H9 (cell line): Measurements from ENCODE around the gene HOGA1. TPM values are rescaled to one million over a fixed set of nuclear protein-coding genes. Genes with fewer than 3 reads are reported as not detected.

Experiments
- DNase-seq: peaks from one replicate; pipeline ENCODE4 v3.0.0-alpha.2; 2017
- H2AFZ ChIP-seq: one replicate; pipeline ENCODE4 v1.6.1; 2013; ENCODE audit warnings: mild to moderate bottlenecking, low read length, control low read depth, moderate library complexity
- H2AK5ac ChIP-seq: 2 replicates; pipeline ENCODE4 v1.6.1; 2013; ENCODE audit warnings: low read length, control low read depth, mixed read lengths; ENCODE audit not compliant: insufficient read length
- H2BK120ac ChIP-seq: one replicate; pipeline ENCODE4 v1.6.1; 2013; ENCODE audit warnings: low read depth, mild to moderate bottlenecking, low read length, control low read depth, inconsistent platforms; ENCODE audit not compliant: poor library complexity, severe bottlenecking
- H2BK12ac ChIP-seq: 2 replicates; pipeline ENCODE4 v1.6.1; 2013; ENCODE audit warnings: low read length, control low read depth, mixed read lengths, low read depth; ENCODE audit not compliant: insufficient read length
- H2BK15ac ChIP-seq: 2 replicates; pipeline ENCODE4 v1.6.1; 2013; ENCODE audit warnings: low read depth, low read length, control low read depth
- H2BK20ac ChIP-seq: one replicate; pipeline ENCODE4 v1.6.1; 2013; ENCODE audit warnings: low read depth, mild to moderate bottlenecking, low read length, control low read depth, inconsistent platforms; ENCODE audit not compliant: poor library complexity, severe bottlenecking
- H2BK5ac ChIP-seq: 2 replicates; pipeline ENCODE4 v1.6.1; 2013; ENCODE audit warnings: low read length, control low read depth, mixed read lengths; ENCODE audit not compliant: insufficient read length
- H3K14ac ChIP-seq: 2 replicates; pipeline ENCODE4 v1.6.1; 2013; ENCODE audit warnings: low read length, control low read depth; ENCODE audit not compliant: insufficient read depth
- H3K18ac ChIP-seq: 2 replicates; pipeline ENCODE4 v1.6.1; 2013; ENCODE audit warnings: low read depth, mild to moderate bottlenecking, mixed read lengths, low read length, control low read depth; ENCODE audit not compliant: insufficient read length
- H3K23ac ChIP-seq: 2 replicates; pipeline ENCODE4 v1.6.1; 2013; ENCODE audit warnings: low read length, control low read depth, mixed read lengths, low read depth; ENCODE audit not compliant: insufficient read length
- H3K23me2 ChIP-seq: 2 replicates; pipeline ENCODE4 v1.6.1; 2013; ENCODE audit warnings: low read depth, mild to moderate bottlenecking, mixed read lengths, low read length, control low read depth; ENCODE audit not compliant: insufficient read length, poor library complexity, severe bottlenecking
- H3K27ac ChIP-seq: 2 replicates; pipeline ENCODE4 v1.5.1; 2013; ENCODE audit warnings: low read length, control low read depth, mixed read lengths, low read depth; ENCODE audit not compliant: insufficient read length
- H3K27me3 ChIP-seq: 2 replicates; pipeline ENCODE4 v1.6.1; 2013; ENCODE audit warnings: low read length, control low read depth, inconsistent platforms; ENCODE audit not compliant: insufficient read depth
- H3K4ac ChIP-seq: 2 replicates; pipeline ENCODE4 v1.6.1; 2013; ENCODE audit warnings: low read depth, mild to moderate bottlenecking, control low read depth, inconsistent platforms, low read length, moderate library complexity
- H3K4me1 ChIP-seq: 2 replicates; pipeline ENCODE4 v1.6.1; 2013; ENCODE audit warnings: low read length, control low read depth, inconsistent platforms; ENCODE audit not compliant: insufficient read depth
- H3K4me2 ChIP-seq: 2 replicates; pipeline ENCODE4 v1.6.1; 2013; ENCODE audit warnings: low read length, control low read depth, mixed read lengths; ENCODE audit not compliant: insufficient read length, insufficient read depth
- H3K56ac ChIP-seq: 2 replicates; pipeline ENCODE4 v1.6.1; 2013; ENCODE audit warnings: low read depth, mild to moderate bottlenecking, mixed read lengths, low read length, control low read depth; ENCODE audit not compliant: insufficient read length
- H3K79me1 ChIP-seq: 2 replicates; pipeline ENCODE4 v1.6.1; 2013; ENCODE audit warnings: low read depth, mild to moderate bottlenecking, moderate library complexity, low read length, control low read depth, inconsistent platforms; ENCODE audit not compliant: insufficient read depth, poor library complexity, severe bottlenecking
- H3K79me2 ChIP-seq: 2 replicates; pipeline ENCODE4 v1.6.1; 2013; ENCODE audit warnings: low read length, control low read depth, inconsistent platforms; ENCODE audit not compliant: insufficient read depth
- H3K9ac ChIP-seq: 2 replicates; pipeline ENCODE4 v1.6.1; 2013; ENCODE audit warnings: low read length, control low read depth, mixed read lengths; ENCODE audit not compliant: insufficient read length; ENCODE audit errors: extremely low read depth
- H3K9me3 ChIP-seq: one replicate; pipeline ENCODE4 v1.6.1; 2013; ENCODE audit warnings: low read depth, low read length, inconsistent platforms; ENCODE audit not compliant: control insufficient read depth
- H3T11ph ChIP-seq: one replicate; pipeline ENCODE4 v1.6.1; 2013; ENCODE audit warnings: mild to moderate bottlenecking, low read length, control low read depth, inconsistent platforms
- H4K20me1 ChIP-seq: one replicate; pipeline ENCODE4 v1.6.1; 2013; ENCODE audit not compliant: control insufficient read depth, insufficient read length, insufficient read depth
- H4K5ac ChIP-seq: 2 replicates; pipeline ENCODE4 v1.6.1; 2013; ENCODE audit warnings: low read depth, mild to moderate bottlenecking, mixed read lengths, low read length, control low read depth; ENCODE audit not compliant: insufficient read length
- H4K8ac ChIP-seq: replicated peaks from 2 replicates; pipeline ENCODE4 v1.6.1; 2013; ENCODE audit warnings: low read length, control low read depth, mixed read lengths, low read depth; ENCODE audit not compliant: insufficient read length
- H4K91ac ChIP-seq: 2 replicates; pipeline ENCODE4 v1.6.1; 2013; ENCODE audit warnings: low read depth, mild to moderate bottlenecking, moderate library complexity, mixed read lengths, low read length, control low read depth; ENCODE audit not compliant: insufficient read length
- H3K27ac Mint-ChIP-seq, 3 experiments: 2 replicates in 2 of 3; 3 replicates in 1 of 3; pipeline ENCODE4 v1.8.0; 2020 to 2021; ENCODE audit warnings: mixed read lengths in 3 of 3, mild to moderate bottlenecking in 1 of 3, moderate library complexity in 1 of 3
- H3K27me3 Mint-ChIP-seq: 2 replicates; pipeline ENCODE4 v1.8.0; 2021; ENCODE audit warnings: low read depth, mild to moderate bottlenecking, moderate library complexity, mixed read lengths
- H3K36me3 Mint-ChIP-seq, 3 experiments: 2 replicates in 2 of 3; 3 replicates in 1 of 3; pipeline ENCODE4 v1.8.0; 2020 to 2021; ENCODE audit warnings: low read depth in 3 of 3, mixed read lengths in 3 of 3; ENCODE audit not compliant: insufficient read depth in 1 of 3
- H3K4me1 Mint-ChIP-seq, 2 experiments: 2 replicates each; pipeline ENCODE4 v1.8.0; 2020; ENCODE audit warnings: mixed read lengths in 2 of 2
- H3K4me3 Mint-ChIP-seq, 2 experiments: 2 replicates in 1 of 2; 3 replicates in 1 of 2; pipeline ENCODE4 v1.8.0; 2020 to 2021; ENCODE audit warnings: mild to moderate bottlenecking in 2 of 2, mixed read lengths in 2 of 2, moderate library complexity in 1 of 2
- H3K9me3 Mint-ChIP-seq, 2 experiments: 2 replicates in 1 of 2; 3 replicates in 1 of 2; pipeline ENCODE4 v1.8.0; 2020; ENCODE audit warnings: mild to moderate bottlenecking in 2 of 2, mixed read lengths in 2 of 2, moderate library complexity in 1 of 2
- CTCF ChIP-seq: fragments of 200-600 bp; sonication (generic); conservative IDR thresholded peaks from 3 replicates; pipeline ENCODE4 v1.8.0; 2021; ENCODE audit warnings: antibody characterized with exemption, mild to moderate bottlenecking
- WGBS: extraction: QIAGEN DNeasy Blood & Tissue Kit; methylation state at CpG from one replicate; pipeline ENCODE4 v1.1.7; 2013; ENCODE audit warnings: missing lambda C conversion rate, low lambda C conversion rate, mixed read lengths; ENCODE audit not compliant: insufficient read length; ENCODE audit errors: extremely low coverage; 5-methylcytosine and 5-hydroxymethylcytosine counted together
- total RNA-seq: library from RNA; stranded (reverse); gene quantifications from 2 replicates; pipeline ENCODE4 v1.2.1, GENCODE V29; 2021

The HOGA1 gene
- total RNA-seq, 1 experiment from 2014 or later: 0.79 TPM

- H3K4me3 Mint-ChIP-seq: no peak overlapping the region
- no peaks in the 10 kb centered on the region for H3K79me1 ChIP-seq
- H3K4me1 ChIP-seq: no peaks in the 10 kb centered on the region
Measured at GRCh38 chr10:97582169-97582568, 2.0 kb upstream of the HOGA1 start.

More at GRCh38 chr10:97582169-97582568, 2.0 kb upstream of the HOGA1 start:
- no peak overlapping the region for H2BK15ac ChIP-seq
- no peak overlapping the region for H4K8ac ChIP-seq
- H3K27ac Mint-ChIP-seq: no peak overlapping the region; a peak in 1 of 7 replicates
- H2BK12ac ChIP-seq: no peak overlapping the region
- no peaks in the 10 kb centered on the region for H3K27me3 ChIP-seq
- H4K5ac ChIP-seq: no peak overlapping the region
- WGBS: no CpG with 5 or more reads among the region's 8 CpGs
- no peaks in the 10 kb centered on the region for H3K23me2 ChIP-seq
- H3K9me3 ChIP-seq: no peaks in the 10 kb centered on the region
- H3K27me3 Mint-ChIP-seq: peaks cover 2% of the 10 kb centered on the region; the same call in 1 of the 2 replicates
- H3K36me3 Mint-ChIP-seq: no peaks in the 10 kb centered on the region
- no peak overlapping the region for H2BK5ac ChIP-seq
- H4K20me1 ChIP-seq: no peaks in the 10 kb centered on the region
- no peak overlapping the region for H2BK120ac ChIP-seq
- no peak overlapping the region for H2AFZ ChIP-seq
- no peak overlapping the region for H3K4ac ChIP-seq
- no peak overlapping the region for H3K14ac ChIP-seq
- TF ChIP-seq CTCF: no peak
- H4K91ac ChIP-seq: no peak overlapping the region
- H3T11ph ChIP-seq: no peak overlapping the region
- H3K23ac ChIP-seq: no peak overlapping the region
- no peak overlapping the region for H3K9ac ChIP-seq
- no peak overlapping the region for H3K56ac ChIP-seq
- no peak overlapping the region for H3K4me2 ChIP-seq
- no peak overlapping the region for H2BK20ac ChIP-seq
- peaks cover 3 to 13% of the 10 kb centered on the region in 2 experiments; a peak in 3 of 4 replicates for H3K4me1 Mint-ChIP-seq
- no peaks in the 10 kb centered on the region for H3K79me2 ChIP-seq
- H3K18ac ChIP-seq: no peak overlapping the region
- DNase-seq: no peak
- no peaks in the 10 kb centered on the region for H3K9me3 Mint-ChIP-seq
- no peak overlapping the region for H2AK5ac ChIP-seq
- no peak overlapping the region for H3K27ac ChIP-seq
